GM23338 (cell line): ENCODE data around the gene MEGF8.

ENCODE experiments used
- CREB1 ChIP-seq: fragments of 250-450 bp; sonication (Bioruptor Pico); IDR thresholded peaks from 2 replicates; pipeline ENCODE4 v1.5.0; 2020; ENCODE audit warnings: low read depth, mild to moderate bottlenecking, moderate library complexity
- EZH2 ChIP-seq: fragments of 200-600 bp; sonication (generic); IDR thresholded peaks from one replicate; pipeline ENCODE4 v1.8.0; 2017; ENCODE audit warnings: antibody characterized with exemption, mild to moderate bottlenecking, low read depth; ENCODE audit not compliant: unreplicated experiment
- TF ChIP-seq, protein P1 (sequence below), 2 experiments: fragments of 200-600 bp in 1 of 2; sonication (generic) in 1 of 2; conservative IDR thresholded peaks; 2 replicates each; pipeline versions ENCODE4 v1.5.1 to v1.6.1; 2016 to 2017; ENCODE audit warnings: antibody characterized with exemption in 2 of 2, low read depth in 2 of 2, mild to moderate bottlenecking in 2 of 2, moderate library complexity in 1 of 2

DNA sequence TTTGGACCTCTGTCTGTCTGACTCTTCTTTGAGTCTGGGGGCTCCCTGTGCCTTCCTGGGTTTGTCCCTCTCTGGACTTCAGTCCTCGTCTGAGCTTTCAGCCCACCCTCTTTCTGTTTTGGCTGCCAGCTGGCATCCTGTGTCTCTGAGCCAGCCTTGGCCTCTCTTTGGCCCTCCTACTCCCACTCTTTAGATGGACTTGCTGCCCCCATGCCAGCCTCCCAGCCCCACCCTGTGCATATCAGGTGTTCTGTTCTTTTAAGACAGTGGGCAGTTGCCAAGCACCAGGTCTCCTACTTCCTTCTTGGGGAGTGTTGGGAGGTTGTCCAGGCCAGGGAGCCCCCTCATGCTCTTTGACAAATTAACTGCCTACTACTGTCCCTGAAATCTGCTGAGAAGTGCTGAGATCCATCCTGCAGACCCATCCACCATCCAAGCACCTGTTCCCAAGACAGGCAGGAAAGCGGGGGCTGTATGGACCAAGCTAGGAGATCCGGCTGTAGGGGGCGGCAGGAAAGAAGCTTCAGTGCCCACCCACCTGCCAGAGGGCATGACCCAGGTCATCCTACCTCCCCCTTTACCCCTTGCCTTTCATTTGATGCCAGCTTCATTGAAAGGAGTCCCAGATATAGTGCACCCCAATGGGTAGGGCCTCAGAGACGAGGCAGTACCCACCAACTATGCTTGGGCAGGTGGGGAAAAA, 46.8 kb upstream of the MEGF8 start:
- TF ChIP-seq, protein P1, sequence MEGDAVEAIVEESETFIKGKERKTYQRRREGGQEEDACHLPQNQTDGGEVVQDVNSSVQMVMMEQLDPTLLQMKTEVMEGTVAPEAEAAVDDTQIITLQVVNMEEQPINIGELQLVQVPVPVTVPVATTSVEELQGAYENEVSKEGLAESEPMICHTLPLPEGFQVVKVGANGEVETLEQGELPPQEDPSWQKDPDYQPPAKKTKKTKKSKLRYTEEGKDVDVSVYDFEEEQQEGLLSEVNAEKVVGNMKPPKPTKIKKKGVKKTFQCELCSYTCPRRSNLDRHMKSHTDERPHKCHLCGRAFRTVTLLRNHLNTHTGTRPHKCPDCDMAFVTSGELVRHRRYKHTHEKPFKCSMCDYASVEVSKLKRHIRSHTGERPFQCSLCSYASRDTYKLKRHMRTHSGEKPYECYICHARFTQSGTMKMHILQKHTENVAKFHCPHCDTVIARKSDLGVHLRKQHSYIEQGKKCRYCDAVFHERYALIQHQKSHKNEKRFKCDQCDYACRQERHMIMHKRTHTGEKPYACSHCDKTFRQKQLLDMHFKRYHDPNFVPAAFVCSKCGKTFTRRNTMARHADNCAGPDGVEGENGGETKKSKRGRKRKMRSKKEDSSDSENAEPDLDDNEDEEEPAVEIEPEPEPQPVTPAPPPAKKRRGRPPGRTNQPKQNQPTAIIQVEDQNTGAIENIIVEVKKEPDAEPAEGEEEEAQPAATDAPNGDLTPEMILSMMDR (conservative IDR thresholded peaks at IDR 0.05; ENCODE audit: low read depth in 2 of 2) = no peak
- TF ChIP-seq EZH2 (no peak), CREB1 (CRISPR knock-in tag) (no peak)
